Stomach (tissue), 4 donors: ENCODE results near the gene BTBD19.

Experiments used
- EP300 ChIP-seq: sonication (generic); formaldehyde crosslinking; IDR thresholded peaks from one replicate; pipeline ENCODE4 v1.6.1; 2017; ENCODE audit warnings: antibody characterized with exemption
- TF ChIP-seq, protein P1 (sequence below), 7 experiments: fragments of 450-650 bp in 4 of 7; fragments of 200-600 bp in 3 of 7; sonication (generic) in 3 of 7; IDR thresholded peaks; one replicate each; pipeline ENCODE4 v1.5.1; 2016 to 2019; ENCODE audit warnings: antibody characterized with exemption in 7 of 7, control low read depth in 2 of 7, mild to moderate bottlenecking in 1 of 7

DNA sequence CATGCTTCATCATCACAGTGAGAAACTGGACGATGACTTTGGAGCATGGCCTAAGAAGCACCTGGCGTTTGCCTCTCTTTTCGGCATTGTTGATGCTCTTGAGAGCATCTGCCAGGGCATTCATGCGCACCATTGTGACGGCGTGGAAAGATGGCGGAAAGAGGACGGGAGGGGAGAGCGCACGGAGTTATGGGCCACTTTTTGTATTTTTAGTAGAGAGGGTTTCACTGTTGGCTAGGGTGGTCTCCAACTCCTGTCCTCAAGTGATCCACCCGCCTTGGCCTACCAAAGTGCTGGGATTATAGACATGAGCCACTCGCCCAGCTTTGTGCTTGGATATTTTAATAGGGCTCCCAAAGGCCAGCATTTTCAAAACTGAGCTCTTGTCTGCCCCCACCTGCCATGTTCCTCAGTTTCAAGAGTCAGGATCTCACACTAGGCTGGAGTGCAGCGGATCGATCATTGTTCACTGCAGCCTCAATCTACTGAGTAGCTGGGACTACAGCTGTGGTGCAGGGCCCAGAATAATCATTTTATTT, 27.7 kb upstream of the BTBD19 start:
- TF ChIP-seq, protein P1, sequence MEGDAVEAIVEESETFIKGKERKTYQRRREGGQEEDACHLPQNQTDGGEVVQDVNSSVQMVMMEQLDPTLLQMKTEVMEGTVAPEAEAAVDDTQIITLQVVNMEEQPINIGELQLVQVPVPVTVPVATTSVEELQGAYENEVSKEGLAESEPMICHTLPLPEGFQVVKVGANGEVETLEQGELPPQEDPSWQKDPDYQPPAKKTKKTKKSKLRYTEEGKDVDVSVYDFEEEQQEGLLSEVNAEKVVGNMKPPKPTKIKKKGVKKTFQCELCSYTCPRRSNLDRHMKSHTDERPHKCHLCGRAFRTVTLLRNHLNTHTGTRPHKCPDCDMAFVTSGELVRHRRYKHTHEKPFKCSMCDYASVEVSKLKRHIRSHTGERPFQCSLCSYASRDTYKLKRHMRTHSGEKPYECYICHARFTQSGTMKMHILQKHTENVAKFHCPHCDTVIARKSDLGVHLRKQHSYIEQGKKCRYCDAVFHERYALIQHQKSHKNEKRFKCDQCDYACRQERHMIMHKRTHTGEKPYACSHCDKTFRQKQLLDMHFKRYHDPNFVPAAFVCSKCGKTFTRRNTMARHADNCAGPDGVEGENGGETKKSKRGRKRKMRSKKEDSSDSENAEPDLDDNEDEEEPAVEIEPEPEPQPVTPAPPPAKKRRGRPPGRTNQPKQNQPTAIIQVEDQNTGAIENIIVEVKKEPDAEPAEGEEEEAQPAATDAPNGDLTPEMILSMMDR (IDR thresholded peaks at IDR 0.05): no peak
- TF ChIP-seq EP300: no peak
